Endothelial cell of umbilical vein (primary cell): Measurements from ENCODE around the gene MAGI3.

ENCODE experiments used
- EZH2 ChIP-seq: IDR thresholded peaks from 2 replicates; pipeline ENCODE4 v1.6.1; 2012; ENCODE audit warnings: borderline replicate concordance, low read depth, mild to moderate bottlenecking, moderate library complexity, low read length, inconsistent platforms; ENCODE audit not compliant: severe bottlenecking
- FOS ChIP-seq: IDR thresholded peaks from 2 replicates; pipeline ENCODE4 v1.6.1; 2011; ENCODE audit warnings: mild to moderate bottlenecking, low read length, moderate library complexity, borderline replicate concordance; ENCODE audit not compliant: insufficient read depth
- JUN ChIP-seq: IDR thresholded peaks from 2 replicates; pipeline ENCODE4 v1.6.1; 2011; ENCODE audit warnings: borderline replicate concordance, low read depth; ENCODE audit not compliant: insufficient read length, insufficient read depth
- MYC ChIP-seq: IDR thresholded peaks from one replicate; pipeline ENCODE4 v1.6.1; 2011; ENCODE audit warnings: mild to moderate bottlenecking, low read depth, low read length
- POLR2A ChIP-seq: IDR thresholded peaks from 2 replicates; pipeline ENCODE4 v1.6.1; 2012; ENCODE audit warnings: low read depth, mild to moderate bottlenecking, control low read depth, low read length
- POLR2AphosphoS5 ChIP-seq: IDR thresholded peaks from 2 replicates; pipeline ENCODE4 v1.6.1; 2012; ENCODE audit warnings: low read depth, mild to moderate bottlenecking, control low read depth, low read length, moderate library complexity; ENCODE audit not compliant: insufficient read depth
- TF ChIP-seq, protein P1 (sequence below), 2 donors: IDR thresholded peaks; 1 replicate in 1 of 2; 2 replicates in 1 of 2; pipeline ENCODE4 v1.5.1; 2011; ENCODE audit warnings: low read length in 2 of 2, mild to moderate bottlenecking in 2 of 2, moderate library complexity in 2 of 2, control low read depth in 1 of 2, inconsistent platforms in 1 of 2, low read depth in 1 of 2; ENCODE audit not compliant: insufficient read depth in 1 of 2; ENCODE audit errors: extremely low read depth in 1 of 2

DNA sequence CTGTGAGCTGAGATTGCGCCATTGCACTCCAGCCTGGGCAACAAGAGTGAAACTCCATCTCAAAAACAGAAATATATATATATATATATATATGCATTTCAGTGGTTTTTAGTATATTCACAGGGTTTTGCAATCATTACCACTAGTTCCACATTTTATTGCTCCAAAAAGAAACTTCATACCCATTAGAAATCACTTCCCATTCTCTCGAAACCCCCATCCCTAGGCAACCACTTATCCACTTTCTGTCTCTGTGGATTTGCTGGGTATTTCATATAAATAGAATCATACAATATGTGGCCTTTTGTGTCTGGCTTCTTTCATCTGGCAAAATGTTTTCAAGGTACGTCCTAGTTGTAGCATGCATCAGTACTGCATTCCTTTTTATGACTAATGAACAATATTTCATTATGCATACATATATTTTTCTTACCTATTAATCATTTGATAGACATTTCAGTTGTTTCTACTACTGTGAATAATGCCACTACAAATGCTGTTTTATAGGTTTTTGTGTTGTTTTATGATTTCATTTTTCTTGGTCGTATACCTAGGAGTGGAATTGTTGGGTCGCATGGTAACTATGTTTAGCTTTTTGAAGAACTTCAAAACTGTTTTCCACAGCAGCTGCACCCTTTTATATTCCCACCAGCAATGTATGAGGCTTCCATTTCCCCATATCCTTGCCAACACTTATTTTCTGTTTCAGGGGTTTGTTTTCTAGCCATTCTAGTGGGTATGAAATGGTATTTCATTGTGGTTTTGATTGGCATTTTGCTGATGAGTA is 273.0 kb downstream of the MAGI3 start:
- TF ChIP-seq, protein P1, sequence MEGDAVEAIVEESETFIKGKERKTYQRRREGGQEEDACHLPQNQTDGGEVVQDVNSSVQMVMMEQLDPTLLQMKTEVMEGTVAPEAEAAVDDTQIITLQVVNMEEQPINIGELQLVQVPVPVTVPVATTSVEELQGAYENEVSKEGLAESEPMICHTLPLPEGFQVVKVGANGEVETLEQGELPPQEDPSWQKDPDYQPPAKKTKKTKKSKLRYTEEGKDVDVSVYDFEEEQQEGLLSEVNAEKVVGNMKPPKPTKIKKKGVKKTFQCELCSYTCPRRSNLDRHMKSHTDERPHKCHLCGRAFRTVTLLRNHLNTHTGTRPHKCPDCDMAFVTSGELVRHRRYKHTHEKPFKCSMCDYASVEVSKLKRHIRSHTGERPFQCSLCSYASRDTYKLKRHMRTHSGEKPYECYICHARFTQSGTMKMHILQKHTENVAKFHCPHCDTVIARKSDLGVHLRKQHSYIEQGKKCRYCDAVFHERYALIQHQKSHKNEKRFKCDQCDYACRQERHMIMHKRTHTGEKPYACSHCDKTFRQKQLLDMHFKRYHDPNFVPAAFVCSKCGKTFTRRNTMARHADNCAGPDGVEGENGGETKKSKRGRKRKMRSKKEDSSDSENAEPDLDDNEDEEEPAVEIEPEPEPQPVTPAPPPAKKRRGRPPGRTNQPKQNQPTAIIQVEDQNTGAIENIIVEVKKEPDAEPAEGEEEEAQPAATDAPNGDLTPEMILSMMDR (IDR thresholded peaks at IDR 0.05; ENCODE audit: extremely low read depth in 1 of 2, insufficient read depth in 1 of 2, low read depth in 1 of 2, low read length in 2 of 2): no peak
- TF ChIP-seq POLR2A (no peak), POLR2AphosphoS5 (no peak), EZH2 (no peak), JUN (no peak), MYC (no peak), FOS (no peak)
